SH-SY5Y (cell line): ENCODE data around the gene TMEM220.

ENCODE experiments used
- GATA2 ChIP-seq: IDR thresholded peaks from 2 replicates; pipeline ENCODE4 v1.6.1; 2011; ENCODE audit warnings: mild to moderate bottlenecking, low read depth, low read length
- GATA3 ChIP-seq: IDR thresholded peaks from 2 replicates; pipeline ENCODE4 v1.6.1; 2011; ENCODE audit warnings: low read depth, mild to moderate bottlenecking, low read length, moderate library complexity

GRCh38 chr17:10777131-10777807 is 47.4 kb upstream of the TMEM220 start:
- no peak for TF ChIP-seq GATA2
- TF ChIP-seq GATA3: no peak
